GM18909 (cell line): ENCODE measurements around the gene TENM4.
"Not testable (repeated sequence)": the region's sequence is repeated elsewhere in the genome, so short reads cannot be mapped to it uniquely, and the experiment has no call there.

ENCODE experiments used
- ATAC-seq: cut with Tn5 transposase; IDR thresholded peaks from one replicate; pipeline ENCODE4 v1.9.1; 2021; ENCODE audit warnings: mild to moderate bottlenecking; ENCODE audit not compliant: unreplicated experiment, poor library complexity

TENM4 gene

DNA sequence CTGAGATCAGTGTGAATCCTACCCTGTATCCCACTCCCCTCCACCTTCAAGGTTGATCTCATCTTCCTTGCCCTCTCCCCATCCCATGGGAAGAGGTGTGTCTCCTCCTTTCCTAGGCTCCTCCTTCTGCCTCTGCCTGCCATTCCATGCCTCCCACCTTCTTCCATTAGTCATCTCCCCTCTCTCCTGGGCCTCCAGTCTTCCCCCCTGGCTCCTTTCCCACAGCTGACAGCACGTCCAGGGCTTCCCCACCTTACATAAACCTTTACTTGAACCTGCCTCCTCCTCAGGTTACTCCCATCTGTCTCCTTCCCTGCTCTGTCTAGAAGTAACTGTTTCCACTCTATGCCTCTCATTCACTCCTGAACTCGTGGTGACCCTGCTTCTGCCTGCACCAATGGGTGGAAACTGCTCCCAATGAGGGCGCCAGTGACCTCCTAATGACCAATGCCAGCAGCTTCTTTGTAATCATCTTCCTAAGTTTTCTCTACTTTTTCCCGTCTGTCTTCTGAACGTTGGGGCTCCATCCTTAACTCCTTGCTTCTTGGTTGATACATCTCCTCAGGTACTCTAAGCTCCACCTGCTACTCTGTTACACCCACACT, 599.3 kb downstream of the TENM4 start:
- no peak for ATAC-seq

GRCh38 chr11:78840623-78841022, 600.2 kb downstream of the TENM4 start:
- no peak for ATAC-seq

GRCh38 chr11:78840200-78840599, 600.6 kb downstream of the TENM4 start:
- no peak for ATAC-seq

DNA sequence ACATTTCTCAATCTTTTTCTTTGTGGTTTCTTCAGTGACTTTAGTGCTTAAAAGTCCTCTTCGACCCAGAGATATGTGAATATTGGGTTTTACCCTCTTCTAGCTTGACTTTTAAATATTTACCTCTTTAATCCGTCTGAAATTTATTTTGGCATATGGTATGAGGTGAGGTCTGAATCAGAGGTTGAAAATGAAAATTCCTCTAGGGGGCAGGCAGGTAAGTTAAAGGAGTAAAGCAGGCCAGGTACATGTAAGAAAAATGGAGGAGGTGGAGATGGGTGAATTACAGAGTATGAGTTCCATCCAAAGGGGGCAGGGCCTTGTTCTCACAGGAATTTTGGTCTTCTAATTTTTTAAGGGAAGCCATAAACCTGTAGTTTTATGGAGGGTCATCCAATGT, 602.4 kb downstream of the TENM4 start:
- ATAC-seq = no peak

GRCh38 chr11:78835646-78836045, 605.2 kb downstream of the TENM4 start:
- no peak for ATAC-seq

DNA sequence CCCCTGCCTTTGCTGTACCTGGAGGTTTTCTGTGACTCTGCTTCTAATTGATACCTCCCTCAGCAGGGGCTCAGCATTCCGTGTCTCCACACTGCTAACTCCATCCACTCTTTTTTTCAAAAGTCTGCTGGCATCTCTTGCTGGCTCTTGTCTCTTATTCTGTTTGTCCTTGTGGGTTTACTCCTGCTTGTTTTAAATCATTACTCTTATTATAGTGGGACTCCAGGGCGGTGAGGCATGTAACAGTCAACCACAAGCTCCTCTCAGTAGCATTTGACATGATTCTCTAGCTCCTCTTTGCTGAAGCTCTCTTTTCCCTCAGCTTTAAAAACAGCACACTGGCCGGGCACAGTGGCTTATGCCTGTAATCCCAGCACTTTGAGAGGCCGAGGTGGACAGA, 605.9 kb downstream of the TENM4 start:
- no peak for ATAC-seq

GRCh38 chr11:78833237-78833636, 607.6 kb downstream of the TENM4 start:
- ATAC-seq = no peak

DNA sequence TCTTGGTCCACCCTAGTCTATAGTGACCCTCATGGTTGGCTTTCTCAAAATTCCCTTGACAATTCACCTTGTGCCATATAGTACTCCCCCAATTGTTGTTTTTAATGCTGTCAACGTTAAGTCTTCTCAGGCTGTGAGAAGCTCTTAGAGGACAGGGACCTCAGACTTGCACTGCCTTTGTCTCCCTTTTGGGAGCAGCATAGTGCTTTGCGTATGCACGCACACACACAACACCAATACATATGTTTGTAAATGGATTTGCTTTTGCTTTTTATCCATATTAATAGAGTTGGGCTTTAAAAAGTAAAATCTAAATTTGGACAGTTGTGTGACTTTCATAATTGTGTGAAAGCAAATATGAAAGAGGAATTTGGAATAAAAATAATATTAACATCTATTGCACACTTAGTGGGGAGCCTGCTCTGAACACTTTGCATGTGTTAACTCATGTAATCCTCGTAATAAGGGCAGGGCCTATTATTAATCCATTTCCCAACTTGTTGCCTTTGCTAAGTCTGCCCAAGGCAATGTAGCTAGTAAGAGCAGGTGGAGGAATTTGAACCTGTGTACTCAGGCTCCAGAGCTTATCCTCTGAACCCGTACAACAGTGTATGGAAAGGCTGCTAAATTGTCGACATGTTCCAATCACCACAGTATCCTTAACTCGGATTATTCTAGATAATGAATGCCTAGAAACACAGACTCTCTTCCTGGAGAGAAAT, 608.4 kb downstream of the TENM4 start:
- ATAC-seq = no peak

DNA sequence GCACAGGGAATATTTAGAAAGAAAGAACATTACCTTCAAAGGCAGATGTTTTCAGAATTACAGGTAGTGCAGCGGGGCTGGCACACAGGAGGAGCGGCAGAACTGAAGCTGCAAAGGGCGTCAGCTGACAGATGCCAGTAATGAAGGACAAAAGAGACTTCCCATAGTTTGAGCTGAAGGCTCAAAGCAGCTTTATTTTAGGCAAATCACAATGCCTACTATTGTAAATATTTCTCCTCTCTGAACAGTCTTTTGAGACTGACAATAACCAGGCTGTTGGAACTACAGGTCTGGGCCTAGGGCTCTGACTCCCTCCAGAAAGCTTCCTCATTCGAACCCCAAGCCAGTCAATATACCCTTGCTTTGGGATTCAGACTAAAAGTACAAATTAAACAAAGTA, 609.3 kb downstream of the TENM4 start:
- ATAC-seq = no peak

DNA sequence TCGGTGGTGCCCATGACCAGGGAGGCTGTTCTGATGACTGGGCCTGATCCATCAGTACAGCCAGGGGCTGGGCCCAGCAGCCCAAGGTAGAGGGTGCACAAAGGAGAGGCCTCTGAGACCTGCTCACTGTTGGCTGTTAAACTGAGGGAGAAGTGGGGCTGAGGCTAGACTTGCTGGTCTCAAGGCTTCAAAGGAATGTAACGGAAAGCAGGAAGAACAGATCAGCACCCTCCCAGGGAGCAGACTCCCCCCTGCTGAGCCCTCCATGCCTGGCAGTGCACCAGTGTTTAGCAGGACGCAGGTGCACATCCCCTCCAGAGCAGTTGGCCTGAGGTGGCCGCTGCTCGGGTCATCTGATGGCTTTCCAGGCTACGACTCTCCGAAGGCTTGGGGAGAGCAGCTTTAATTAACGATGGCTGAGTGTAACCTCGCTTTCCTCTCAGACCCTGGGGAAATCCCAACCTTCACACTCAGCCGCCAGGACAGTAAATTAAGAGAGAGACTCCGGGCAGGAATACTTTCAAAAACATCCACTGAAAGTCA, 610.5 kb downstream of the TENM4 start:
- ATAC-seq = no peak

DNA sequence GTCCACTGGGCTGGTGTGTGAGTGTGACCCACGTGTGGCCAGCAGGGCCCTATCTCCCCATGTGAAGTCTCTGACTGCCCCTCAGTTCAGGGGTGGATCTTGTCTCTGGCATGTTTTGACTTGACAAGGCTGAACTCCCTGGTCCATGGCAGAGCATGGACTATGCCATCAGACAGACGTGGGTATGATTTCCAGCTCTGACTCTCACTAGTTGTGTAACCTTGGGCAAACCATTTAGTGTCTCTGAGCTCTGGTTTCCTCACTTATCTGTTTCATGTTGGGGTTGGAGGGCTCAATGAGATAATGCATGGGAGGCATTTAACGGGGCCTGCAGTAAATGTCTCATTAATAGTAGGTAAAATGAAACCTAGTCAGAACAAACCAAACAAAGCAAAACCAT, 611.7 kb downstream of the TENM4 start:
- no peak for ATAC-seq

DNA sequence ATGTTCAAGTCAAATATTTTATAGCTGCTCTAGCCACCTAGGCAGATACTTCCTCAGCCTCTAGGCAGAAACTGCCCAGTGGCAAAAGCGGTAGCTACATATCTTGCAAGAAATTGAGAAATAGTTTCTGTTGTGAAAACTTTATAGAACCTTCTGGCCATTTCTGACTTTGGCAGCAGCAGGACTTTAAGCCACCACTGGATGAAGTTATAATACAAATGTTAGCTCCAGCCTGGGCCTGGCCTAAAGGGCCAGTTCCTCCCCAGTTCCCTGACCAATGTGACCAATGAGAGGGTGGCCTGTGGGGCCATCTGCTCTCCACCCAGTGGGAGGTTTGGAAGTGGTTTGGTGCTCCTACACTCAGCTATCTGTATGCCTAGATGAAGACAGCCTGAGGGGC, 612.2 kb downstream of the TENM4 start:
- ATAC-seq = no peak

- not testable (repeated sequence) for ATAC-seq
Observed at GRCh38 chr11:78827291-78827690, 613.5 kb downstream of the TENM4 start.

DNA sequence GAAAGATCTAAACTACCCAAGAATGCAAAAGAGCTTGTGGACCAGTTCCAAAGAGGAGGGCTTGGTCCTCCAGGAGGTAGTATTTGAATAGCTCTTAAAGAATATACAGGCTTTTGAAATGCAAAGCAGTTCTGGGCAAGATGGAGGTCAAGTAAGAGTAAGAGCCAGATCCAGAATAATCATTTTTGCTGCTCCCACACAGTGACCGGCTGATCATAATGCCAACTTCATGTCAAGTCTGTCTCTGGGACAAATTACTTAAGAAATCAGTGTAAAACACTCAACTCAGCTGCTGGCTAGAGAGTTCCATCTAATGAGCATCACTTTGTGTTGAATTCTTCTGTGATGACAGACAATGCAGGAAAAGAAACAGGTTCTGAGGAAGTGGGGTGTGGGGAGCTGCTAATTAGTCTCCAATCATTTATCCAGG, 615.2 kb downstream of the TENM4 start:
- no peak for ATAC-seq

GRCh38 chr11:78823588-78823987, 617.2 kb downstream of the TENM4 start:
- ATAC-seq = no peak

GRCh38 chr11:78822931-78823423, 617.9 kb downstream of the TENM4 start:
- no peak for ATAC-seq

- no peak for ATAC-seq
Observed at GRCh38 chr11:78821371-78822306, 619.2 kb downstream of the TENM4 start.

DNA sequence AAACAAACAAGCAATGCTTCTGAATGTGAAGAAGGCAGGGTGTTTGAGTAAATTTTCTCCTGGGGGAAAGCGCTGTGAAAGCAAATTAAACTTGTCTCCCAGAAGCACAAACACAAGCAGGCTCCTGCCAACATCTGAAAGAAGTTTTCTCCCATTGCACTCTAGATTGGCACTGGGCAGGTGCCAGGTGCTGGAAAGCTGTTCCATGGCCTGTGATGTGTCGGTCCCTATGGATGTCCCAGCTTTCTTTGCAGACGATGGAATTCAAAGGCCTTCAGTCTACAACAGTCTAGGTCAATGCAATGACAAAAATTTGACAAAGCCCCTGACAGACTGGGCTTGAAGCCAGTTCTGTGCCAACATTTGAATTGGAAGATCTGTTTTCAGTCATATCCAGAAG, 620.1 kb downstream of the TENM4 start:
- no peak for ATAC-seq

GRCh38 chr11:78818201-78818600, 622.6 kb downstream of the TENM4 start:
- no peak for ATAC-seq

DNA sequence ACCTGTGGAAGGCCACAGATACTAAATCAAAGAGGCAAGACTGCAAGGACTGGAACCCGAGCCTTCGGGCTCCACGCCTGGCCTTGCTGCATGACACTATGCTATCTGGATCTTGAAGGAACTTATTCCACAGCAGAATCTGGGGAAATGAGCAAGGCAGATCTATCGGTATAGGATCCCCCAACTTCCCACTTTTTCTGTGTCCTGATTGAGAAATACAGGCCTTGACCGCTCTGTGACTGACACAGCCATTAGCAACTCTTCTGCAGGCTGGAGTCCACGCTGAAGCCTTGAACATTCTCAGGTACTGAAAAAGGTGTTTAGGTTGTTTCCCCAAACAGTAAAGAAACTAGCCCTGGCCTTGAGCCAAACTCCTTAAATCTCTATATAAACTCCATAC, 625.0 kb downstream of the TENM4 start:
- ATAC-seq = no peak
